GM18870 (cell line): ENCODE data around the gene EMC10.
"Not testable (repeated sequence)": the region's sequence is repeated elsewhere in the genome, so short reads cannot be mapped to it uniquely, and the experiment has no call there.

Source experiments
- ATAC-seq: cut with Tn5 transposase; IDR thresholded peaks from one replicate; pipeline ENCODE4 v1.9.1; 2021; ENCODE audit warnings: moderate library complexity; ENCODE audit not compliant: unreplicated experiment

EMC10 gene

DNA sequence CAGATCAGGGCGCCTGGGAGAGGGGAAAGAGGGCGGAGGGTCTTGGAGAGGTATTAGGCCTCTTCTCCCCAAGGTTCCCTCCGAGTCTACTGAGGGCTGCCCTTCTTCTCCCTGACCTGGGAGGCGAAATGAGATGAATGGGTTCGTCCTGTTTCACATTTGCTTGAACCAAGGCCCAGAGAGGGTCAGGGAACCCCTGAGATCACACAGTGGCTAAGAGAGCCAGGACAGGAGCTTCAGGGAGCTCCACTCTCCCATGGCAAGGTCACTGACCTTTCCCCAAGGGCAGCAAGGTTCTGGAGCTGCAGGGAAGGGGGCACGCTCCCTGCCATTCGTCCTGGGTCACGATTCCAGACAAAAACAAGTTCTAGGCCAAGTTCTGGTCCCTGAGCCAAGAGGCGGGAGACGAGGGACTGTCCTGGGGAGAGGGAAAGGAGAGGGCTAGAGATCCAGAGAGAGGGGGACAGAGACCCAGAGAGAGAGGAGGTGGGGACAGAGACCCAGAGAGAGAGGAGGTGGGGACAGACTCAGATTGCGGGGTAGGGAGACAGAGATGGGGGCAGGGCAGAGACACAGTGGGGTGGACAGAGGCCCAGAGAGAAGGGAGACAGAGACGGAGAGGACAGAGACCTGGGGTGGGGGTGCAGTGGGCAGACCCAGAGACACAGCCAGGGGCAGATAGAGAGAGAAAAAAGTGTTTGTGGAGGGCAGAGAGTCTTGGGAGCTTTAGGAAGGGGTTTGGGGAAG, 36.9 kb downstream of the EMC10 start:
- no peak for ATAC-seq

DNA sequence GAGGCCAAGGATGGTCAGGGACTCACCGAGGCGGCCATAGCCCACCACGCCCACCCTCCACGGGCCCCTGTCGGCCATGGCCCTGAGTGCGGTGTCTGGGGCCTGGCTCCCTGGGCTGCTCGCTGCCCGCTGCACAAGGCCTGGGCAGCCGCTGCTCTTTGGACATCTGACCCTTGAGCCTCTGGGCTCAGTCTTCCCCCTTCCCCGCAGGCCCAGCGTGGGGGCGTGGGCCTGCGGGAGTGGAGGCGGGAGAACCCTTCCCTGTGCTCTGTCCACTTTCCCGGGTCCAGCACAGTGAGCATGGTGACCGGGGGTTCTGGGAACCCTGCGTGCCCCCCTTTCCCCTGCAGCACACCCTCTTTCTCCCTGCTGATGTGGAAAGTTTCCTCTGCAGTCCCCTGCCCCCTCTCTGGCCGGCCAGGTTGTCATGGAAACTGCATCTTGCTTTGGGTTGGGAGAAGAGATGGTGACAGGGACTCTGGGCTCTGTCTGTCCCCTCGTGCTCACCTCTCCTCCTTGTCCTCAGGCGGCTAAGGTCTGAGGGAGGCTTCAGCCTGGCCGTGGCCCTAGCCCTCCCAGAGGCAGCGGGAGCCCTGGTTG, 37.5 kb downstream of the EMC10 start, which contains the start of gene ASPDH:
ASPDH (minus strand) TSS at position 168 of the 600 bp plus-strand sequence; CDS start at position 78, 90 bp downstream.
- ATAC-seq, result no peak

DNA sequence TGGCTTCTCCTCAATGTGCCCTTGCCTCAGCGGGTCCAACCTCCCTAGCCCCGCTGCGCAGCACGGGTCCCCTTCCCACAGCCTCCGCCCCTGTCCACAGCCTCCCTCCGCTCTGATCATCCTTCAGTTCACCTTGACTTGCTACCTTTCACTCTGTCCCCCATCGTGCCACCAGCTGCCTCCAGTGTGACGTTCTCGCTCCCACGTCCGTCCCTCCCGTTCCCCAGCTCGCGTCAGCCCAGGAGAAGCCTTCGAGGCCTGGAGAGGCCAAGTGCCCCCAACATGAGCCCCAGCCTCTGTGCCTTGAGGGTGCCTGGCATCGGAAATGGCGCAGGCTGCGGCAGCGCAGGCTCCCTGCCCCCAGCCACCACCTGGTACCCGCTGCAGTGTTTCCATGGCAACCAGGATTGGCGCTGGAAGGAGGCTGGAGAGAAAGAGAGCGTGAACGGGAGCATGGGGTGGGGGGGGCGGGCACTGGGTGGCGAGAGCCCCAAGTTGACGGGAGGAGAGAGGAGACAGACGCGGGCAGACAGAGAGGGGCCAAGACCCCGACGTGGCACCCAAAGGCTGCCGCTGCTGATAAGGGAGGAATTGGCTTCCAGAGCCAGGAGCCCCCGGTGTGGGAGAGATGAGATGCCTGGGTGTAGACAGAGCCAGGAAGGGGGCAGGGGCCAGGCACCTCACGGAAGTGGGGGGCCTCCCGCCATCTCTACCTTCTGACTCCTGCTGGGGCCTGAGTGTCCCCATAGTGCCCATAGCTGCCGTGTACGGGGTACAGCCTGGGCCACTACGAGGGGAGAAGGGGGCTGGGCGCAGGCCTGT, 38.2 kb downstream of the EMC10 start:
- ATAC-seq, result no peak

DNA sequence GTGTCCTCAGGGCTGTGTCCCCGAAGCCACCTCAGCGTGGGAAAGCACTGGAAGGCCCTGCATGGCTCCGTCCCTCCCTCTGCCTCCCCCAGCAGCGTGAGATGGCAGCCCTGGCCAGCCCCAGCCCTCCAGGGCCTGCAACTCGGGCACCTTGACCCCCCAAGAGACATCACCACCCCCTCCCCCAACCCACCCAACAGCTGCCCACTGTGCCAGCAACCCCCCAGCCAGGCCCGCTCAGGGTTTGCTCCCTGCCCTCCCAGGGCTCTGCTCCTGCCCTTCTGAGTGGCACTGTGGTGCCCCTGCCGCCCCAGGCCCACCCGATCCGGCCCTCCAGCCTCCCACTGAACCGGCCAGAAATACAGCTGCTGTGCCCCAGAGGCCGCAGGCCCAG, 38.9 kb downstream of the EMC10 start:
- no peak for ATAC-seq

DNA sequence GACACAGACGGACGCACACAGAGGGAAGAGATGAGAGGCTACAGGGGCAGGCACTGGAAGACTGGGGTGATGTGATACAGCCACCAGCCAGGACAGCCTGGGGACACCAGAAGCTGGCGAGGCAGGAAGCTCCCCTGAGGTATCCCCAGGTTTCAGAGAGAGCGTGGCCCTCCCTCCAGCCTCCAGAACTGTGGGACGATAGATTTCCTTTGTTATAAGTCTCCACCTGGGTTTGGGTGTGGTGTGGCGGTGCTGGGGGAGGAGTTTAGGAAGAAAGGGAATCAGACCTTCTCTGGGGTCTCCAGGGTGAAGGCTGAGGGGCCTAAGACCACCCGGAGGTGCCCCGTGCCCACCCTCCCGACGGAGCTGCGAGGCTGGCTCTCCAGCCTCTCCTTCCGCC, 40.1 kb downstream of the EMC10 start:
- ATAC-seq, result no peak

DNA sequence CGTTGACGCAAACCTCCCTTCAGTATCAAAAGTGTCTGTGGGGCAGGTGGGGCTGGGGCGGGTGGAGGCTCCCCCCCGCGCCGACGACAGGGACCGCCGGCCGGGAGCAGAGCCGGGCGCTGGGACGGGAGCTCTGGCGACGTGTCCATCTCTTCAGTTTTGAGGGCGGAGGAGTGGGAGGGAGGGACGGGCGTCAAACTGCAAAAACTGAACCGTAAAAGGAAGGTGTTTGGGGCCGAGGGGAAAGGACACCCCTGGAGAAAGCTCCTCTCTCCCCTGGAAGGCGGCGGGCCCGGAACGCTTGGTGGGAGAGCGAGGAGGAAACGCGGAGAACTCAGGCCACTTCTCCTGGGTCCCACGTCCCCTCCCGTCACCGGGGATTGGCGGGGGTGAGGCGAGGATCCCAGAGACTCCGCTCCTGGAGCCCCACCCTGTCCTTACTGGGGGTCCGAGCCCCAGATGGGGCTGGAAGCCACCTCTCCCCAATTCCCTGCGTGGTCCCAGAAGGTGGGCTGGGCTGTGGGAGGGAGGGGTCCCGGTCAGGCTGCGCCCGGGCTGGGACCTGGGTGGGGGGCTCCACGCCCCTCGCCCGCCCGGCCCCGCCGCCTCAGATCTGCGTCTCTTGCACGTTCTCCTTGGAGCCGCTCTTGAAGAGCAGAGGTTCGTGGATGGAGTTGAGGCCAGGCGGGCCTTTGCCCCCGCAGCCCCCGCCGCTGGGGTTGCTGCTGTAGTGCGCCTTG, 40.8 kb downstream of the EMC10 start:
- no peak for ATAC-seq

DNA sequence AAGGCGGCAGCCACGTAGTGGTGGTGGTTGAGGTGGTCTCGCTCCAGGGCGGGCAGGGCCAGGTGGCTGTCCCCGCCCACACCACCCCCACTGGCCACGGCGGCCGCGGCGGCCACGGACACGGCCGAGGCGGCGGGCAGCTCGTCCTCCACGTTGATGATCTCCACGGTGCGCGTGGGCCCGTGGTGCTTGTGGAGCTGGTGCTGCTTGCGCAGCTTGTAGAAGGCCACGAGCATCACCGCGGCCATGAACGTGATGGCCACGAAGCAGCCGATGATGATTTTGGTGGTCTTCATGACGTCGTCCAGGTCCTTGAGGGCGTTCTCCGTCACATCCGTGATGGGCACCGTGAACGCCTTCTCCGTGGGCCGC, 41.4 kb downstream of the EMC10 start:
- ATAC-seq, result no peak

DNA sequence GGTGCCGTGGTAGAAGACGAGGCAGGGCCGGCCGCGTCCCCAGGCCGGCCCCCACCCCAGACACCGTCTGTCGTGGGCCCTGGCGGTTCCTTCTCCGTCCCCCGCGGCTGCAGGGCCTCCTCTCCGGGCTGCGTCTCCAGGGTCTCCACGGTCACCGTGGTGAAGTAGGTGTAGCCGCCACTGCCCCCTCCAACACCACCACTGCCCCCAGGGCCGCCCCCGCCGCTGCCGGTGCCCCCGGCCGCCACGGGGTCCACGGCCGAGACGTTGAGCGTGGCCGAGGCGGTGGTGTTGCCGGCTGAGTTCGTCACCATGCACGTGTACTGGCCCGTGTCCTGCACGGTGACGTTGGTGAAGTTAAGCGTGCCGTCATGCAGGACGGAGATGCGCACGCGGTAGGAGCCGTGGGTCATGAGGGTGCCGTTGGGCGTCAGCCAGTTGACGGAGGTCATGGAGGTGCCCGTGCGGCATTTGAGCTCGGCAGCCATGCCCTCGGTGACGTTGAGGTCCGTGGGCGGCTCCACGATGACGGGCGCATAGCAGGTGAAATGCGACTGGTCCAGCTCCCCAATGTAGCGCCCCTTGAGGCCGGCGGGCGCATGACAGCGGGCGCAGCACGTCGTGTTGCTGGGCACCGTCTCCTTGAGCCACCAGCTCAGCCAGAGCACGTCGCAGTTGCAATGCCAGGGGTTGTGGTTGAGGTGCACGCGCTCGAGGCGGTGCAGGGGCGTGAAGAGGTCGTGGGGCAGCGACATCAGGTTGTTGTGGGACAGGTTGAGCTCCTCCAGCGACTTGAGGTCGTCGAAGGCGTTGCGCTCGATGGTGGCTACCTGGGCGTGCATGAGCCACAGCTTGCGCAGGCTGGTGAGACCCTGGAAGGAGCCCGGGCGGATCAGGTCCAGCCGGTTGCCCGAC, 42.0 kb downstream of the EMC10 start:
- ATAC-seq, result no peak

DNA sequence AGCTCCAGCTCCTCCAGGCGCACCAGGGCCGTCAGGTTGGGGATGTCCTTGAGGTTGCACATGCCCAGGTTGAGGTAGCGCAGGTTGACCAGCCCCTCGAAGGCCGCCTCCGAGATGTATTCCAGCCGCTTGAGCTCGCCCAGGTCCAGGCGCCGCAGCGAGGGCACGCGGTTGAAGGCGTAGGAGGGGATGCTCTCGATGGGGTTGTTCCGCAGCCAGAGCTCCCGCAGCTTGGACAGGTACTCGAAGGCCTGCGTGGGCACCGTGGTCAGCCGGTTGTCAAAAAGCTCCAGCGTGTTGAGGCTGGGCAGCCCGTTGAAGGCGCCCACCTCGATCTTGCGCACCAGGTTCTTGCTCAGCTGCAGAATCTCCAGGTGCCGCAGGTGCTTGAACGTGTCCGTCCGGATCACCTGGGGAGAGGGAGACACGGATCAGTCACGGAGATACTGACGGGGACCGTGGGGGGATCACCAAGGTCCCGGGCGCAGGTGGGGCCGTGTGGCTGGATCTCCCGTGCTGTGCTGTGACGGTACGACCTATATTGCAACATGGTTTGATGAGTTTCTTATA, 42.8 kb downstream of the EMC10 start:
- ATAC-seq, result no peak

DNA sequence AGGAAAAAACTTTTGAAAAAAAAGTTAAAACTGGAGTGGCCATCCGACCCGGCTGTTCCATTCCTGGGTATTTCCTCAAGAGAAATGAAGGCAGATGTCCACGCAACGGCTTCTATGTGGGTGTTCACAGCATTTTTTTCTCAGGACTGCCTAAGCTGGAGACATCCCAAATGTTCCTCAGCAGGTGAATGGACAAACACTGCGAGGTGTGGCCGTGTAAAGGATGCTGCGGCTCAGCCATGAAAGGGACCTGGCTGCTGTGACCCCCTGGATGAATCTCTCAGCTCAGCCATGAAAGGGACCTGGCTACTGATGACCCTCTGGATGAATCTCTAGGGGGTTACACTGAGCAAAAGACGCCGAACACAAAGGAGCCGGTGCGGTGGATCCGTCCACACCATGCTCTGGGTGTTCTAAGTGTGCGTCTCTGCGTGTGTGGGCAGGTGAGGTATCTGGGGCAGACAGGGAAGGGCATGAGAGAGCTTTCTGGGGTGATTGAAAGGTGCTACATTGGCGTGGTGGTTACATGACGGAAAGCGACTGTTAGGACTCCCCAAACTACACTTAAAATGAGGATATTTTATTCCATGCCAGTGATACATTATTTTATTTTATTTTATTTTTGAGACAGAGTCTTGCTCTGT, 44.6 kb downstream of the EMC10 start:
- ATAC-seq, result no peak

DNA sequence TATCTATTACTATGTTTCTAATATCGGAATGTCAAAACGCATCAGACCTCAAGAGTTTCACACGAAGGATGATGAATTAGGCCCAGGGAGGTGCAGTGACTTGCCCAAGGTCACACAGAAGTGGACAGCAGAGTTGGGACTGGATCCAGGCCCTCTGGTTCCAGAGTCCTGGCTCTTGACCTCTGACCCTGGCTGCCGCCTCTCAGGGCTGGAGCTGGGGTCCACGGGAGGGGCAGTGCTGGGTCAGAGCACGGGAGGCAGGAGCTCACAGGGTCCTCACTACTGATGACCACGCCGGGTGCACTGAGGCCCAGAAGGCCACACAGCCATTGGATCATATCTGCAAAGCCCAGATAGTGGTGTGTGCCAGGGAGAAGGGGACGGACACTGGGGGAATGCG, 46.6 kb downstream of the EMC10 start:
- no peak for ATAC-seq

DNA sequence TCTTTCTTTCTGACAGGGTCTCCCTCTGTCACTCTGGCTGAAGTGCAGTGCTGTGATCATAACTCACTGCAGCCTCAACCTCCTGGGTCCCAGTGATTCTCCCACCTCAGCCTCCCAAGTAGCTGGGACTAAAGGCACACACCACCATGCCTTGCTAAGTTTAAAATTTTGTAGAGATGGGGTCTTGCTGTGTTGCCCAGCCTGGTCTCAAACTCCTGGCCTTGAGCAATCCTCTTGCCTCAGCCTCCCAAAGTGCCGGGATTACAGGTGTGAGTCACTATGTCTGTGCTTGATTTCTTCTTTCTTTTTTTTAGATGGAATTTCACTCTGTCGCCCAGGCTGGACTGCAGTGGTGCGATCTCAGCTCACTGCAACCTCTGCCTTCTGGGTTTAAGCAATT, 51.7 kb downstream of the EMC10 start:
- ATAC-seq, result not testable (repeated sequence)

DNA sequence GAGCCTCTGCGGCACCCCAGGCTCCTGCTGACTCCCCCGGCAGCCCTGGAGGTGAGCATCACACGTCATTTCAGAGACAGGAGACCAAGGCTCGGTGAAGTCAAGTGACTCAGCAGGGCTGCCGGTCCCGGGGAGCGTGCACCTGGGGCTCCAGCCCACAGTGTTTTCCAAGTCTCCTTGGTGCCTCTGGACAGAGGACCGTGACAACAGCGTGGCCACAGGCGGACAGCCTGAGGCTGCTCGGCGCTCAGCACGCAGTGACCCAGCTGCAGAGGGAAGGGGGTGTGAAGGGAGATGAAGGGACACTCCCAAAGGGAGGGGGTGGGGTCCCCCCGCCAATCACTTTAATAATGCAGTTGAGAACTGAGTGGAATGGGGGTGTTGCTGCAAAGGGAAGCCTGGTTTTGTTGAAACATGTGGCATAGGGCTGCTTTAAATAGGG, 54.9 kb downstream of the EMC10 start:
- no peak for ATAC-seq

DNA sequence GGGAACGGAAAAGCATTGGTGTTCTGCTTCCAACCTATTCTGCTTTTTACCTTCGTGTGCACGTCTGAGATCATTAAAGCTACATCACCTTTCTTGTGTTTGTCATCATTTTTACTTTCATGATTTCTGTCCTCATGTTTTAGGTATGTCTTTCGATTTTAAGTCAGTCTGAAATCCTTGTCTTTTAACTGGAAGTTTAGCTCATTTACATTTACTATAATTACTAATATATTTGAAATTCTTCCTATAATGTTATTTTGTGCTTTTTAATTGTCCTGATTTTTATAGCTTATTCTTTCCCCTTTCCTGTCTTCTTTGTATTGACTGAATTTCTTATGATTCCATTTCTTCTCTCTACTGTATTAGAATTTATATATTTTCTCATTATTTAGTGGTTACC, 56.6 kb downstream of the EMC10 start:
- ATAC-seq, result no peak

DNA sequence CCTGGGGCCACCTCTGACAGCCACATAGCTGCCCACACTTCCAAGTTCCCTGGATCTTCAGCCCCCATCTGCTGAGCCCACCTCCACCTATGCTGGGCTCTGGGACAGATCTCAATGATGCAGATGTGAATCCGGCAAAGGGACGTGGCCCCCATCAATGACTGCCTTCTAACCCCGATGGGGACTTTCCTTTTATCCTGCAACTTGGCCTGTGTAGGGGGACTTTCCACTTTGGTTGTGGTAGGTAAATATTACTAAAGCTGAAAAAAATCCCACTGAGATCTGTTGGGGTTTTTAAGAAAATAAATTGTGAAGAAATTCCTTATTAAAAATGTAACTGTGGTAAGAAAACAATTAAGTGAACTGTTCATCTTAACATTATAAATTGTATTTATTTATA, 58.2 kb downstream of the EMC10 start:
- no peak for ATAC-seq

DNA sequence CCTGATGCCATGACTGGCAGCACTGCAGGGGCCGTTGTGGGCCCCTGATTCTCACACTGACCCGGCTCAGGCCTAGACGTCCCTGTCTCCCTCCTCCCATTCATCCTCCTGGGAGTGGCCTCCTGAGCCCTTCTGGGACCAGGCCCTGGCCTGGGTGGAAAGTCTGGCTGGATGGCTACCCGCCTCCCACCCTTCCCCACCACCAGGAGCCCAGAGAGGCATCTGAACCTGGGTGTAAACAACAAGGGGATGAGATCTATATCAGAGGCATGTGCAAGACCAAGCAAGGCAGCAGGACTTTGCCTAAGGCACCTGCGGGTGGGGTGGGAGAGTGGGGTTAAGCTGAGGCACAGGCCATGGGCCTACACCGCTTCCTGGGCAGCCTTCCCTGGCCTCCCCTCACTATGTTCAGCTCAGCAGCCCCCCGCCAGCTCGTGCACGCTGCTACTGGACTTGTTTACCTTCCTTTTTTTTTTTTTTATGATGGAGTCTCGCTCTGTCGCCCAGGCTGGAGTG, 59.4 kb downstream of the EMC10 start:
- ATAC-seq, result no peak

DNA sequence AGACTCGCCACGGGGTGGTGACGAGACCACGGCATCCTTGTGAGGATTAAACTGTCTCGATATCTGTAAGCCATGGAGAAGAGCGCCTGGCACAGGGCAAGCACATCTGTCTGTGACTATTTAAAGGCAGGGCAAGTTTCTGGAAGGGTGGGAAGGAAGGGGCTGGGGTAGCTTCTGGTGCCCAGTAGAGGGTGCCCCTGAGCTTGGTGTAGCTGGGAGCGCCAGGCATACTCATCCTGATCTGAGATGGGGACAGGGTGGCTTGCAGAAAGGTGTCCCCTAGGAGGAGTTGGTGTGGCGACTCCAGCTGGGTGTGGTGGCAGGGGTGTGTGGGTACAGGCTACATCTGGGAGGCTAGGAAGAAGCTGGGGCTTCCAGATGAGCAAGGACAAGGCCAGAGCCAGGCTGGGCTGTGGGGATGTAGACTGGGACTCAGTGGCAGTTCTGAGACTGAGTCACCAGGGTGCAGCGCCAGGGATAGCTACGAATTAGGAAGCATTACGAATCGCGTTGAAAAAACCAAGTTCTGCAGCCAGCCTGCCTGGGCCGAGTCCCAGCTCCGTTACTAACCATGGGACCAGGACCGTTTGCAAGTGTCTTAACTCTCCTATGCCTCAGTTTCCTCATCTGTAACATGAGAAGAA, 60.5 kb downstream of the EMC10 start:
- no peak for ATAC-seq

DNA sequence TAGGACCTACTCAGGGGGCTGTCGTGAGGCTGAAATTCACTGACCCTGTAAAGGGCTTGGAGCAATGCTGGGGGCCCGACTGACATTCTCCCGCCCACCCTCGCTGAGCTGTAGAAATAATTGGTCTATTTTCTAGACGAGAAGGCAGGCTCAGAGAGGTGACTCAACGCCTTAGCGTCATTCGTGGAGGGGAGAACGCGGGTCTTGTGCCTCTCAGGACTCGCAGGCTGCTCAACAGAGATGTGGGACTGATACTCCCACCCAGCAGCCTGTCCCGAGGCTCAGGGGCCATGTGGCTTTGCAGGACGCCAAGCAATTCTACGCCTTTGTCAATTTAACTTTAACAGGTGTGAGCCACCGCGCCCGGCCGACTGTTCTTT, 61.0 kb downstream of the EMC10 start:
- no peak for ATAC-seq

DNA sequence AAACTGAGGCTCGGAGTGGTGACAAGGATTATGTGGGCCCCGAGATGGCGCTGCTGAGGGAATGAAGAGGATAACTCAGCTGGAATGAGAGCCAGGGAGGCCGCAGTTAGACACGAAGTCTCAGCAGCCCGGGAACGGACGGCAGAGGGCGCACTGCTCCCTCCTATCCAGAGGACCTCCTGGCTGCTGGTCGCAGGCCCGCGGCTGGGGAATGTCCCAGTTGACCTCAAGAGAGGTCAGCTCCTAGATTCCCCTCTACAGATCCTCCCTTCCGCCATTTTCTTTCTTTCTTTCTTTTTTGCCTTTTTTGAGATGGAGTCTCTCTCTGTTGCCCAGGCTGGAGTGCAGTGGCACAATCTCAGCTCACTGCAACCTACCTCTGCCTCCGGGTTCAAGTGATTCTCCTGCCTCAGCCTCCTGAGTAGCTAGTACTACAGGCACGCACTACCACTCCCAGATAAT, 61.5 kb downstream of the EMC10 start:
- no peak for ATAC-seq
